NCI-H446 (cell line): ENCODE results near the gene EEFSEC.

Source experiments
- DNase-seq, 2 experiments: peaks; one replicate each; lab custom pipeline; 2025; lab: John Stamatoyannopoulos, UW

Gene EEFSEC

GRCh38 chr3:128185630-128186447 is 32.6 kb downstream of the EEFSEC start:
- DNase-seq, result no peak

GRCh38 chr3:128187495-128187894 is 34.2 kb downstream of the EEFSEC start:
- no peak for DNase-seq

GRCh38 chr3:128188326-128188725 is 35.0 kb downstream of the EEFSEC start:
- DNase-seq, result no peak

GRCh38 chr3:128188956-128189355 is 35.7 kb downstream of the EEFSEC start:
- DNase-seq, result no peak

GRCh38 chr3:128190501-128190900 is 37.2 kb downstream of the EEFSEC start:
- no peak for DNase-seq

- no peak for DNase-seq
Measured at GRCh38 chr3:128192131-128192530, 38.9 kb downstream of the EEFSEC start.

- DNase-seq, result no peak
Measured at GRCh38 chr3:128193168-128193567, 39.9 kb downstream of the EEFSEC start.

- DNase-seq, result no peak
Measured at GRCh38 chr3:128194843-128195242, 41.6 kb downstream of the EEFSEC start.

GRCh38 chr3:128195369-128195768 is 42.1 kb downstream of the EEFSEC start:
- DNase-seq, result no peak

GRCh38 chr3:128195802-128196201 is 42.5 kb downstream of the EEFSEC start:
- no peak for DNase-seq

GRCh38 chr3:128196647-128197046 is 43.4 kb downstream of the EEFSEC start:
- no peak for DNase-seq

- DNase-seq, result no peak
Measured at GRCh38 chr3:128197855-128198254, 44.6 kb downstream of the EEFSEC start.

GRCh38 chr3:128198313-128198712 is 45.0 kb downstream of the EEFSEC start:
- DNase-seq, result no peak

GRCh38 chr3:128199110-128199509 is 45.8 kb downstream of the EEFSEC start:
- no peak for DNase-seq

- DNase-seq, result no peak
Measured at GRCh38 chr3:128201158-128201755, 48.0 kb downstream of the EEFSEC start.

GRCh38 chr3:128203169-128203568 is 49.9 kb downstream of the EEFSEC start:
- DNase-seq, result no peak

- no peak for DNase-seq
Measured at GRCh38 chr3:128205558-128206145, 52.4 kb downstream of the EEFSEC start.

- DNase-seq, result no peak
Measured at GRCh38 chr3:128207951-128208350, 54.7 kb downstream of the EEFSEC start.

GRCh38 chr3:128210711-128211110 is 57.4 kb downstream of the EEFSEC start:
- DNase-seq, result peak in 1 of 2 experiments; percentile 66

GRCh38 chr3:128214056-128214455 is 60.8 kb downstream of the EEFSEC start:
- DNase-seq, result no peak

GRCh38 chr3:128215290-128215689 is 62.0 kb downstream of the EEFSEC start:
- DNase-seq, result no peak

GRCh38 chr3:128215800-128216495 is 62.7 kb downstream of the EEFSEC start:
- DNase-seq, result no peak
